NCI-H2196 treated with DMSO at 0.1 percent for 48 hours (cell line): ENCODE results near the gene POTEB.
"Not testable (repeated sequence)": the region's sequence is repeated elsewhere in the genome, so short reads cannot be mapped to it uniquely, and the experiment has no call there.

ENCODE experiments used
- DNase-seq: peaks from one replicate; lab custom pipeline; 2025; ENCODE audit not compliant: unreplicated experiment; lab: John Stamatoyannopoulos, UW

Gene POTEB

DNA sequence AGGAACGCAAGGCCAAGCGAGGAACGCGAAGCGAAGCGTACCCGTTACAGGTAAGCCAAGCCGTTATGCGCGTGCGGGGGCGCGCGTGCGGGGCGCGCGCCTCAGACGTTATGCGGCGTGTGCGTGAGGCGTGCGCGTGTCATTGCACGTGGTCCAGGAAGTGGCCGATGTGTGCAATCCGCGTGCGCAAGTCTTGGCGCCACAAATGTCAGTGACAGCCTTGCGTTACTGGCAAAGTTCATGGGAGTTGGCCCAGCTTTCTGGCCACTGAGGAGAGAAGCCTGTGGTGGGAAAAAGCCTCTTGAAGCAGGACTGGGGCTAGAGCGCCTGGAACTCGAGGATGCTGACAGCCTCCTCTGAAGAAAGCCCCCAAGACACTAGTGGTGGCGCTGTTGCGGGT lies at the start of gene POTEB:
Gene POTEB, minus strand, starts transcription at position 101 of the 400 bp plus-strand sequence. CDS start 489 bp downstream, outside the sequence.
- DNase-seq, result not testable (repeated sequence)

- DNase-seq, result not testable (repeated sequence)
Observed at GRCh38 chr15:21890955-21891354, 13.4 kb upstream of the POTEB start.

GRCh38 chr15:21889542-21889941 lies 12.0 kb upstream of the POTEB start:
- DNase-seq, result not testable (repeated sequence)

- not testable (repeated sequence) for DNase-seq
Observed at GRCh38 chr15:21838831-21839230, 38.7 kb downstream of the POTEB start.
